Upper lobe of left lung (tissue), 6 donors: ENCODE results near the gene CAPN12. TPM values are rescaled to one million over a fixed set of nuclear protein-coding genes. Genes with fewer than 3 reads are reported as not detected.
A peak's percentile ranks its signal among the peaks of the same experiment; 100 is the strongest.

Experiments
- ATAC-seq, 2 donors: fragments of 200-7000 bp; cut with Tn5 transposase; one replicate each; pipeline ENCODE4 v1.9.1; 2022; ENCODE audit warnings: mild to moderate bottlenecking in 2 of 2, moderate library complexity in 2 of 2; ENCODE audit not compliant: low FRiP score in 2 of 2
- DNase-seq, 2 donors: peaks; one replicate each; pipeline ENCODE4 v3.0.0-alpha.2; 2019 to 2020
- H3K27ac ChIP-seq, 4 donors: fragments of 200-600 bp; sonication (generic); one replicate each; pipeline ENCODE4 v1.5.1; 2016 to 2019
- H3K27me3 ChIP-seq, 4 donors: fragments of 200-600 bp; sonication (generic); one replicate each; pipeline ENCODE4 v1.5.1; 2017 to 2019
- H3K36me3 ChIP-seq, 4 donors: fragments of 200-600 bp; sonication (generic); one replicate each; pipeline ENCODE4 v1.5.1; 2016 to 2019
- H3K4me1 ChIP-seq, 4 donors: fragments of 200-600 bp; sonication (generic); one replicate each; pipeline ENCODE4 v1.5.1; 2018 to 2019
- H3K4me3 ChIP-seq, 4 donors: fragments of 200-600 bp; sonication (generic); one replicate each; pipeline ENCODE4 v1.5.1; 2017 to 2019; ENCODE audit warnings: mild to moderate bottlenecking in 2 of 4, moderate library complexity in 1 of 4
- H3K9me3 ChIP-seq, 4 donors: fragments of 200-600 bp; sonication (generic); one replicate each; pipeline ENCODE4 v1.5.1; 2018 to 2019
- EP300 ChIP-seq, 4 donors: sonication (generic); formaldehyde crosslinking; IDR thresholded peaks; one replicate each; pipeline ENCODE4 v1.5.1; 2017; ENCODE audit warnings: antibody characterized with exemption in 4 of 4, control low read depth in 2 of 4
- POLR2A ChIP-seq, 4 donors: fragments of 450-650 bp; IDR thresholded peaks; one replicate each; pipeline ENCODE4 v1.5.1; 2016 to 2017; ENCODE audit warnings: antibody characterized with exemption in 4 of 4, mild to moderate bottlenecking in 2 of 4
- POLR2AphosphoS5 ChIP-seq, 2 donors: sonication (generic); formaldehyde crosslinking; IDR thresholded peaks; one replicate each; pipeline ENCODE4 v1.5.1; 2017; ENCODE audit warnings: antibody characterized with exemption in 2 of 2
- WGBS, 2 donors: methylation state at CpG; one replicate each; pipeline ENCODE4 v1.1.5; 2017 to 2018; 5-methylcytosine and 5-hydroxymethylcytosine counted together
- total RNA-seq, 6 donors: library from RNA; depleted of rRNA in 4 of 6; stranded (reverse); fragments of >200 nt in 4 of 6; gene quantifications; one replicate each; pipeline versions ENCODE4 v1.1.0 to v1.2.1, GENCODE V29; 2016 to 2021
- TF ChIP-seq, protein P1 (sequence below), 6 experiments: fragments of 450-650 bp in 4 of 6; fragments of 200-600 bp in 2 of 6; sonication (generic) in 2 of 6; IDR thresholded peaks; one replicate each; pipeline ENCODE4 v1.5.1; 2016 to 2019; ENCODE audit warnings: antibody characterized with exemption in 6 of 6
- donor health status: DM: no; HTN: no; CAD: no; lungs with moderate emphysema.
- donor health status: DM: no; HTN: yes; CAD: no; lungs with severe emphysema.

Gene CAPN12
- total RNA-seq, 6 donors from 2014 or later: 5.2 to 93.2 (median 11.1) TPM

DNA sequence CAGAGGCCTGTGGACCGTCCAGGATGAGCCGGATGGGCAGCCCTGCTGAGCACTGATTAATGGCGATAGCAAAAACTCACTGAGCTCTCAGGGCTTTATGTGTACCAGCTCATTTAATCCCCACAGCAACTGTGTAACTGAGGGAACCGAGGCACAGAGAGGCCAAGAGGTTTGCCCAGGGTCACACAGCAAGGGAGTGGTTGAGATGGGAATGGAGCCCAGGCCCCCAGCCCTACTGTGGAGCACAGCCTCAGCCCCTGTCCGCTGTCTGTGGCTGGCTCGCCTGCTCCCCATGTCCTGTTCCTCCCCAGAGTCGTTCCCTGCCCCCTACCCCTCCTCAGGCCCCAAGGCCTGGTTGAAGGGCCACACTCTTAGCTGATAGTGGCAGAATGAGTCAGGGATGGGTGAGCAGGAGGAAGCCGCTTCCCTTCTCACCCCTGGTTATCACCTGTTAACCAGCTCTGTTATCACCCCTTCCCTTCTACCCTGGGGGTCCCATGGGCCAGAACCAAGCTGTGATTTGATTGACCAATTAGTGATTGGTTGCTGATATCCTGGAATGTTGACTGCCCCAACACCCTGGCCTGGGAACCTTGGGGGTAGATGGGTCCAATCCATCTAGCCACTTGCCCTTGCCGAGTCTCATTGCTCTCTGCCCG is 21.2 kb downstream of the CAPN12 start:
- H3K9me3 ChIP-seq: no peaks in the 10 kb centered on the region
- peak overlapping the region; percentile 18 to 72 (median 62) for H3K27ac ChIP-seq
- no peak for DNase-seq
- H3K27me3 ChIP-seq: no peaks in the 10 kb centered on the region
- no peak for TF ChIP-seq POLR2A (IDR thresholded peaks at IDR 0.05)
- TF ChIP-seq EP300 (IDR thresholded peaks at IDR 0.05): no peak
- TF ChIP-seq POLR2AphosphoS5 (IDR thresholded peaks at IDR 0.05): no peak
- TF ChIP-seq, protein P1, sequence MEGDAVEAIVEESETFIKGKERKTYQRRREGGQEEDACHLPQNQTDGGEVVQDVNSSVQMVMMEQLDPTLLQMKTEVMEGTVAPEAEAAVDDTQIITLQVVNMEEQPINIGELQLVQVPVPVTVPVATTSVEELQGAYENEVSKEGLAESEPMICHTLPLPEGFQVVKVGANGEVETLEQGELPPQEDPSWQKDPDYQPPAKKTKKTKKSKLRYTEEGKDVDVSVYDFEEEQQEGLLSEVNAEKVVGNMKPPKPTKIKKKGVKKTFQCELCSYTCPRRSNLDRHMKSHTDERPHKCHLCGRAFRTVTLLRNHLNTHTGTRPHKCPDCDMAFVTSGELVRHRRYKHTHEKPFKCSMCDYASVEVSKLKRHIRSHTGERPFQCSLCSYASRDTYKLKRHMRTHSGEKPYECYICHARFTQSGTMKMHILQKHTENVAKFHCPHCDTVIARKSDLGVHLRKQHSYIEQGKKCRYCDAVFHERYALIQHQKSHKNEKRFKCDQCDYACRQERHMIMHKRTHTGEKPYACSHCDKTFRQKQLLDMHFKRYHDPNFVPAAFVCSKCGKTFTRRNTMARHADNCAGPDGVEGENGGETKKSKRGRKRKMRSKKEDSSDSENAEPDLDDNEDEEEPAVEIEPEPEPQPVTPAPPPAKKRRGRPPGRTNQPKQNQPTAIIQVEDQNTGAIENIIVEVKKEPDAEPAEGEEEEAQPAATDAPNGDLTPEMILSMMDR (IDR thresholded peaks at IDR 0.05): no peak
- 89 to 91% methylated on average over 10 of the region's 10 CpGs for WGBS, 2 donors
- no peak overlapping the region for H3K4me3 ChIP-seq
- no peak for ATAC-seq
- peaks cover 60 to 100% (median 97%) of the 10 kb centered on the region in 4 donors for H3K36me3 ChIP-seq
- H3K4me1 ChIP-seq: peaks cover 14 to 57% (median 40%) of the 10 kb centered on the region in 4 donors

DNA sequence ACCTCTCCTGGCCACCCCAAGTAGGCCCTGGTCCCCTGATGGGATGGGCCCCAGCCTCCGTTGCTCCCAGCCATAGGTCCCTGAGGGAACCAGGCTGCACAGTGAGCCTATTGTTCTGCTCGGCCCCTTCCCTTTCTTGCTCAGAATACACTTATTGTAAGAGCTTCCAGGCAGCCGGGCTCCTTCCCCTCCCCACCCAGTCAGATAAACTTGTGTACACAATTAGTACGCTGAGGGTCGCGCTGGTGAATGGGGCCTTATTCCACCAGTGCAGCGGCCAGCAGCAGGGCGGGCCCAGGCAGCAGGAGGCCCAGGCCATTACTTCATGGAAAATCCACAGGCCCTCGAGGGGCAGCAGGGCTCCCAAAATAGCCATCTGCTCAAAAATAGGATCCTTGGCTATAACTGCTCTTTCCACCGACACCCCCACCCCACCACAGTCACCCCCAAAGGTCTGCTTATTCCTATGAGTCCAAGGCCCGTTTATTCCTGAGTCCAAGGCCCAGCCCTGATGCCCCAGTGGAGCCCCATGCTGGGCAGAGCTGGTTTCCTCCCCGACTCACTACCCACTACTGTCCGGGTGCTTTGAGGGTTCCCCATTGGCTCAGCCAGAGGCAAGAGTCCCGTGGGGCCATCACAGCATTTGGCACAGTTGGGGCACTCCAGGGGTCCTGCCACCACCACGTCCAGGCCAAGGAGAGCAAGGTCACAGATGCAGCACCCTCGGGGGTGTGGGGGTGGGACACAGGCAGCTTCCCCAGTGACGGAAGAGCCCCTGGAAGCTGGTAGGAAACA is 22.1 kb downstream of the CAPN12 start:
- Histone ChIP-seq H3K4me3 (no peak overlapping the region), H3K36me3 (peaks cover 66 to 100% (median 97%) of the 10 kb centered on the region in 4 donors), H3K9me3 (no peaks in the 10 kb centered on the region), H3K27ac (peak overlapping the region; percentile 18 to 72 (median 62)), H3K27me3 (no peaks in the 10 kb centered on the region), H3K4me1 (peaks cover 14 to 50% (median 31%) of the 10 kb centered on the region in 4 donors)
- ATAC-seq: no peak
- TF ChIP-seq, protein P1 (IDR thresholded peaks at IDR 0.05): no peak
- TF ChIP-seq POLR2AphosphoS5 (IDR thresholded peaks at IDR 0.05): peak in 1 of 2 donors; percentile 26
- DNase-seq: peak in 1 of 2 donors; percentile 32
- 57 to 65% methylated on average over 16 to 17 of the region's 17 CpGs for WGBS, 2 donors

DNA sequence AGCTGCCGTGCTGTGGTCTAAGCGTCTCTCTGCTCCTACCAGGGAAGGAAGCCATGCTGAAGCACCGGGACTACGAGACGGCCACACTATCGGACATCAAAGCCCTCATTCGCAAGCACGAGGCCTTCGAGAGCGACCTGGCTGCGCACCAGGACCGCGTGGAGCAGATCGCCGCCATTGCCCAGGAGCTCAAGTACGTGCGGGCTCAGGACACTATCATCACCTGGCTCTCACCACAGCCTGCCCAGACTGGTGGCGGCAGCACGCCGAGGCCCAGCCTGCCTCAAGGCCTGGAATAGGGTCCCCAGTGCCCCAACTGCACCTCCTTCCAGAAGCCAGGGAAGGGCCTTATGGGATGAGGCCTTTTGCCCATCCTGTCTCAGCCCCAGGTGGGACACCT is 22.8 kb downstream of the CAPN12 start:
- Histone ChIP-seq H3K9me3 (no peaks in the 10 kb centered on the region), H3K36me3 (peaks cover 59 to 100% (median 97%) of the 10 kb centered on the region in 4 donors), H3K27ac (peak overlapping the region in 3 of 4 donors; percentile 40 to 72 (median 54)), H3K4me3 (no peak overlapping the region), H3K27me3 (no peaks in the 10 kb centered on the region), H3K4me1 (peaks cover 14 to 44% (median 26%) of the 10 kb centered on the region in 4 donors)
- TF ChIP-seq EP300 (IDR thresholded peaks at IDR 0.05) (no peak), POLR2A (IDR thresholded peaks at IDR 0.05) (no peak), POLR2AphosphoS5 (IDR thresholded peaks at IDR 0.05) (no peak)
- TF ChIP-seq, protein P1 (IDR thresholded peaks at IDR 0.05): no peak
- ATAC-seq (no peak), DNase-seq (peak in 1 of 2 donors; percentile 74)
- 85 to 91% methylated on average over 3 to 17 of the region's 20 CpGs for WGBS, 2 donors

DNA sequence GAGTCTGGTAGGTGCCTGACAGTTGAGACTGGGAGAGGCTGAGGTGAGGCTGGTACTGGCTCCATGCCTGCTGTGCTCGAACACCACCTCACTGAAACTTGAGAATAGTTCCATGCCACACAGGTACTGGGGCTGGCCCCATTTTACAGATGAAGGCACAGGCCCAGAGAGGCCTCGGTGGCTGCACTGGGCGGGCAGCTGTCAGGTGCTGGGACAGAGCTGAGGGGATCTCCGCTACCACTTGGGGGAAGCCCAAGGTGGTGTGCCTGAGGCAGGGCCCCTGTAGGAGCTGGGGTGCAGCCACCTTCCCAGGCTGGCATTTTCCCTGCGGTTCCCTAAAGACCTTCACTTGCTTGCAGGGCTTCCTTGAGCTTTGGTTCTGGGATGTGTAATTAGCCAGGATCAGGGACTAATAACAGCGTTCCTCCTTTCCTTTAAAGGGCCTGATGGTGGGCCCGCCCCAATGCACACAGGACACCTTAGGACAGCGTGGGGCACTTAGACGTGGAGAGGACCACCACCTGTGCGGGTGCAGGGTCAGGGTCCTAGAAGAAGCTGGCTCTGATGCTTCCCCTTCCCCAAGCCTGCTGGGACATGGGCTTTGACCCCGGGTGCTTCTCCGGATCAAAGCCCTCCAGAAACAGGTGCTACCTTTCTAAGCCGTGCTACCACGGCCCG is 23.6 kb downstream of the CAPN12 start:
- TF ChIP-seq, protein P1 (IDR thresholded peaks at IDR 0.05): no peak
- TF ChIP-seq POLR2AphosphoS5 (IDR thresholded peaks at IDR 0.05) (no peak), EP300 (IDR thresholded peaks at IDR 0.05) (no peak)
- no peak for DNase-seq
- Histone ChIP-seq H3K27ac (peak overlapping the region in 3 of 4 donors; percentile 72 to 78 (median 74)), H3K36me3 (peaks cover 57 to 100% (median 97%) of the 10 kb centered on the region in 4 donors), H3K4me3 (no peak overlapping the region), H3K4me1 (peaks cover 14 to 44% (median 26%) of the 10 kb centered on the region in 4 donors), H3K27me3 (no peaks in the 10 kb centered on the region), H3K9me3 (no peaks in the 10 kb centered on the region)
- ATAC-seq: no peak
- 94% methylated on average over 15 of the region's 15 CpGs; no CpG with 5 or more reads in 1 of the 2 donors for WGBS, 2 donors
